Activated CD4-positive, CD25-positive, alpha-beta regulatory T cell treated with anti-CD3 and anti-CD28 coated beads, Interleukin-2, amount 50 U/mL, for 24 hours (primary cell): ENCODE data around the gene SHISA8.
A peak's percentile ranks its signal among the peaks of the same experiment; 100 is the strongest.

Experiments
- ATAC-seq, 2 donors: fragments of 150-1000 bp; cut with Tn5 transposase; one replicate each; pipeline ENCODE4 v1.10.0; 2021; ENCODE audit warnings: mild to moderate bottlenecking in 1 of 2, moderate library complexity in 1 of 2

The SHISA8 gene

DNA sequence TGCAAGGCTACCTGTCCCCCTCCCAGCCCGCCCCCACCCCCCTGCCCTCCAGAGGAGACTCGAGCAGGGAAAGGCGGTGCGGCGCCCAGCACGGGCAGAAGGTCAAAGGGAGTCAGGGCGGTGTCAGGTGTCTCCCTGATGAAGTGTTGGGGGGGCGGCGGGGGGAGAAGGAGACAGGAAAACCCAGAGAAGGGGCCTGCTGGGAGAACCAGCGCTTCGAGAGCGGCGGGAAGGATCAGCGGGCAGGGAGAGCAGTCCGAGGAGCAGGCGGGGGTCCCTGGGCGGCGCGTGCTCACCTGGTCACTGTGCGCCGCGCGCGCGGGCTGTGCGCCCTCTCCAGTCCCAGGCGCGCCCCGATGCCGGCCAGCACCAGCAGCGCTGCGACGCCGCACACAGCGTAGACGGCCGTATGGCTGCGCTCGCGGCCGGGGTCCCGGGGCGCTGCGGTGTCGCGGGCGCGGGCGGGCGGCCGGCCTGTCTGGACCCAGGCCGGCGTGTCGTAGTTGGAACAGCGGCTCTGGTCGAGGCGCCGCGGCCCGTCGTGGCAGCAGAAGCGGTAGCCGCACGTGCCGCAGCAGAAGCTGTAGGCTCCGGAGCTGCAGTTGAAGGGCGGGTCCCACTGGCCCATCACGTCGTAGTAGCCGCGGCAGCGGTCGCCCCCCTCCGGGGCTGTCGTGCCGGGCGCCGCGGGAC, 886 bp downstream of the SHISA8 start:
- ATAC-seq = no peak

DNA sequence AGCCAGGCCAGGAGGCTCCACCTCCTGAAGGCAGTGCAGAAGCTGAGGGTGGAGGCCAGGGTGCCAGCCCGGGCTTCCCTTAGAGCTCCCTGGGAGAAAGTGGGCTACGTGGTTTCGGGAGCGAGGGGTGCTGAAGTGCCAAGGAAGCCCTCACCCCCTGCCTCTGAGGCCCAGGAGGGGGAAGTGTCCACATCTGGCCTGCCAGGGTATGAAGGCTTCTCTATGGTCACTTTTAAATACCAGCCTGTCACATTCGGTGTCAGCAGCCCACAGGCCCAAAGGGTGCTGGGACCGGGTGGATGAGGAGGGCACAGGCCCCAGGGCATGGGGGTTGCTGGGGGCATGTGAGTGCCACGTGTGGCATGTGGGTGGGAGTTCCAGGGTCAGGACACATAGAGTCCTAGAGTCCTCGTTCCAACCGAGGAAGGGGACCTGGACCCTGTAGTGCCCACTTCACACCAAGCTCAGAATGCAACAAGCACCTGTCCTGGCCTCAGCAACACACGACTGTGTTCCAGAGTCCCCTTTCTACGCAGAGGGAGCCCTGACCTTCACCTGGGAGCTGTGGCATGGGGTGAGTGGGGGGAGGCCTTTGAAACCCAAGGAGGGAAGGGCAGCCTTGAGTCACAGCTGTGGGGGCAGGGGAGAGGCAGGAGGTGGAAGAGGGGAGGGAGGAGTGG, 1.7 kb downstream of the SHISA8 start:
- ATAC-seq = no peak

- no peak for ATAC-seq
Observed at GRCh38 chr22:41912338-41913039, 2.4 kb downstream of the SHISA8 start.

GRCh38 chr22:41911001-41911611, 3.8 kb downstream of the SHISA8 start:
- ATAC-seq = peak in 1 of 2 donors; percentile 21

GRCh38 chr22:41910050-41911000, 4.5 kb downstream of the SHISA8 start:
- ATAC-seq = peak; percentile 23 to 42

DNA sequence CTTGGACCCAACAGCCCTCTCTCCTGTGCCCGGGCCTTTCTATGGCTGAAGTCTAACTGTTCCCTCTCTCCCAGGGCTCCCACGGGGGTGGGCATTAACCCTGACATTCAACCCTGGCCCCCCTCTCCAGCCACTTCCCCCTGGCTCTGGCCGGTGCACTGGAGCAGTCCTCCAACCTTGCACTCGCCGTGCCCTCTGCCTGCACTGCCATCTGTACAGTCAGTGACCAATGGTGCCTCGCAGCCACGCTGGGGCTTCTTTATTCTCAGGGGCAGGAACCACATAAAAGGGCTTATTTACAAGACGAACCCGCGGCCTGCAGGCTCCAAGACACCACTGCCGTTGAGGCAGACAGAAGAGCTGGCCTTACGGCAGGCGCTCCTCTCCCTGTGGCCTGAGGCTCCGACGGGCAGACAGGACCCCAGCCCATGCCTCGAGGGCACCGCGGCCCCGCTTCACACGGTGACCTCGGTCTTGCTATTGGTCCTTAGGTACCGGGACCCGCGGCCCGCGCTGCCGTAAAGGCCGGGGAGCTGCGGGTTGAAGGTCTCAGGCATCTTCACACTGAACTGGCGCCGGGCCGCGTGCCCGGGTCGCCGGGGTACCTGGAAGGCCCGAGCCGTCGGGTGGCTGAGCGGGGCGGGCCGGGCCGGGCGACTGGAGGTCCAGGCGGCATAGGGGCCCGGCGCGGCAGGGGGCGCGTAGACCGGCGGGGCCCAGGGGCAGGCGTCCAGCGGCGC, 5.4 kb downstream of the SHISA8 start:
- no peak for ATAC-seq

DNA sequence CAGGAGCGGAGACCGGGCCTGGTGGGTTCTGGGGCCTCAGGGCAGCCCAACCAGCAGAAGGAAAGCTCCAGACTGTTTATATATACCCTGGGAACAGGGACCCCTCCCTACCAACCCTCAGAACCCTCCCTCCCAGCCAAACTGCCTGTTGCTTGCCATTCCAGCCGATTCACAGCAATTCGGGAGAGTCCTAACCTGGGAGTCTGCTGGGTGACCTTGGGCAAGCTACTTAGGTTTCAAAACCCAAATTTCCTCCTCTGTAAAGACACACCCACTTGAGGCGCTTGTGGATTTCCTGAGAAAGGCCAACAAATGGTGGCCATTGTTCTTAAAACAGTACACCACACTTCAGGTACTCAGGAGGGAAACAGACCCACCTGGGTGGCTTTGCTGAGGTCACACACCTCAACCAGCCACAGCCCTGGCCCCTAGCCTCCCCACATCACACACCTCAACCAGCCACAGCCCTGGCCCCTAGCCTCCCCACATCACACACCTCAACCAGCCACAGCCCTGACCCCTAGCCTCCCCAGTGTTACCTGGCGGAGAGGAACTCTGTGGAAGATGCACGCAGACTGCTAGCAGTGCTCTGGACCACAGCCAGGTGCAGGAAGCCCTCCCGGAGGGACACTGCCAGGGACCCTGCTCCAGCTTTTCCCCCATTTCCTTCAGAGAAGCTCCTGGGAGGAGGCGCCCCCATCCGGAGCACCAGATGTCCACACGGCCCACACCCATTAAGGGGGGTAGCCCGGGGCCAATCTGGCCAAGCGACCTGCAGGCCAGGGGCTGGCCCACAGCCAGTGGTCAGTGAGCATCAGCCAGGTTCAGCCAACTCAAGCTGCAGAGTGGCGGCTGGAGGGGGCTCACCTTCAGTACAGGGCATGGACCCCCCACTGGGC, 6.2 kb downstream of the SHISA8 start:
- peak in 1 of 2 donors; percentile 10 for ATAC-seq

- ATAC-seq = no peak
Observed at GRCh38 chr22:41907436-41908401, 7.2 kb downstream of the SHISA8 start.

GRCh38 chr22:41906822-41907221, 8.1 kb downstream of the SHISA8 start:
- no peak for ATAC-seq

DNA sequence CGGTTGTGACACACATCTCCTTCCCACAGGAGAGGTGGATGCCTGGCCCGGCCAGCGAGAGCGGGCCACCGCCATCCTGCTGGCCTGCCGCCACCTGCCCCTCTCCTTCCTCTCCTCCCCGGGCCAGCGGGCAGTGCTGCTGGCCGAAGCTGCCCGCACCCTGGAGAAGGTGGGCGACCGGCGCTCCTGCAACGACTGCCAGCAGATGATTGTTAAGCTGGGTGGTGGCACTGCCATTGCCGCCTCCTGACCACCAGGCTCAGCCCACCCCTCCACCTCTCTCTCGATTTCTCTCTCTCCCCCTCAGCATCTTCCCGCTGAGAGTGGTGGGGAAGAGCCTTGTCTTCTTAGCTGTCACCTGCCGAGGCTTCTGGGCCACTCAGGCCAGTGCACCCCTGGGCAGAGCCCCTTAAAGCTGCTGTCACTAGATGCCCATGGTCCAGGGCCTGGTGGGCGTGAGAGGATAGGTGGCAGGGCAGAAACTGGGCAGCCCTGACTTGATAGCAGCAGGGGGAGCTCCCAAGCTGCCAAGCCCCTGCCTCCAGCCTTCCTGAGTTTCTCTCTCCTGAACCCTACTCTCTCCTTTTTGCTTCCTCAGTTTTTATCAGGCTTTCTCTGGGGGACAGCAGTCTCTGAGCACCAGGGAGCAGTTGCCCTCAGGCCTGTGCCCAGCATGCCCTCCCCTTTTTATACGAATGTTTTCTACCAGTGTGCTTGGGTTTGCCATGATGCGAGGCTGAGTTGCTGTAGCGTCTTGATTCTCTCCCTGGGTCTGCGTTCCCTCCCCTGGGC, 9.3 kb downstream of the SHISA8 start:
- no peak for ATAC-seq

DNA sequence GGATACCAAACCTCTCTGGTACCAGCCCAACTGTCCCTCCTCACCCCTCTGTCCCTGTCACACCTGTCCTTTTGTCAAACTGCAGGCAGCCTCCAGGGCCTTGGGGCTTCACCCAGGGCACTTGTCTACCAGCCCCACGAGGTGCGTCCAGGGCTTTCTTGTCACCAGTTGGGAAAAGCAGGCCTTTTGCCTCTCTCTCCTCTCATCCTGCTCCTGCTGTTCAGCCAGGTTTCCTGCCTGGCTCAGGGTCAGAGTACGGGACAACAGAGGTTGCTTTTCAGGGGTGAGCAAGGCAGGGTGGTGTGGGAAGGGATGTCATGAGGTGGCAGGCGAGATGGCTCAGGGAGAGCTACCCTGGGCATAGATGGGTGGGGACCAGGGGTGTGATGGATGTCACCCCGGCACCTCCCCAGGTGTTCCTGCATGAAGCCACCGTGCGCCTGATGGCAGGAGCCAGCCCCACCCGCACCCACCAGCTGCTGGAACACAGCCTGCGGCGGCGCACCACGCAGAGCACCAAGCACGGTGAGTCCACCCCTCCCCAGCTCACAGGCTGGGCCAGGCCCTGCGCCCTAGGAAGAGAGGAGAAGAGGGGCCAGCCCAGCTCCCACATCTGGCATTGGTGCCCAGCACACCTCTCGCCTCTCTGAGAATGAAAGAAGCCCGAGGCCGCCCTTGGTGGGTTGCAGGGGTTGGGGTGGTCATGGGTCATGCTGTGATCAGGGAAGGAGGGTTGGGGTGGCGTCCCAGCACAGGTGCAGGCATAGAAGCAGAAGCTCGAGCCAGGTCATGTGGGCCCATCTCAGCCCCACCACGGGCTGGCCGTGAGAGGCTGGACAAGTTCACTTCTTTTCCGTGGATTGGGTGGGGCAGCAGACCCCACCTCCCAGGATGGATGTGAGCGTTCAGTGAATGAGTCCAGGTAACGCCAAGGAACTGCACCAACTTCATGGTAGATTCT, 10.1 kb downstream of the SHISA8 start:
- ATAC-seq = no peak

- no peak for ATAC-seq
Observed at GRCh38 chr22:41902932-41903421, 11.9 kb downstream of the SHISA8 start.

- no peak for ATAC-seq
Observed at GRCh38 chr22:41902016-41902415, 12.9 kb downstream of the SHISA8 start.

DNA sequence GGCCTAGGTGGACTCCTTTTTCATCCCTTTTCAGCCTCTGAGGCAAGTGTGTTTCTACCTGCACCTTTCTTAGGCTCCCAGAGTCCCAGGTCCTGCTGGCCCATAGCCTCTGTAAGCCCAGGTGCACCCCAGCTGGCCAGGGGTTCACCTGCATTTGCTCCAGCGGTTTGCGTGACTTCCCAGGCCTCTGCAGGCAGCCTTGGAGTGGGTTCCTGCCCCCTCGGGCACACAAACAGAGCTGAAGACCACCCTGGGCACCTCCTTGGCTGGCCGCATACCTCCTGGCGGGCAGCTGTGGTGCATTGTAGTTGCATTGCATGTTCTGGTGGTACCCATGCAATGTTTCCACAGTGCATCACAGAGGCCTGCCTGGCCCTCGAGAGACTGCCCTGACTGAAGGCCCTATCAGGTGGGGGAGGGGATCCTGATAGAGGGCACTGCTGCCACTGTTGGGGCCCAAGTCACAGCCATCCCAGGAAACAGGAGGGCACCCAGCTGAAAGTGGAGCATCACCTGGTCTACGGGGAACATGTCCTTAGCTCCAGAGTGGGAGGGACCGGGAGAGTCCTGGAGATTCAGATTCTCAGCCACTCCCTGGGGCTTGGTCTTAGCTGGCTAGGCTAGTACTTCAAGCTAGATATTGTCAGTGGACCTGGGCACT, 14.1 kb downstream of the SHISA8 start:
- ATAC-seq = no peak

- no peak for ATAC-seq
Observed at GRCh38 chr22:41899992-41900651, 14.8 kb downstream of the SHISA8 start.

DNA sequence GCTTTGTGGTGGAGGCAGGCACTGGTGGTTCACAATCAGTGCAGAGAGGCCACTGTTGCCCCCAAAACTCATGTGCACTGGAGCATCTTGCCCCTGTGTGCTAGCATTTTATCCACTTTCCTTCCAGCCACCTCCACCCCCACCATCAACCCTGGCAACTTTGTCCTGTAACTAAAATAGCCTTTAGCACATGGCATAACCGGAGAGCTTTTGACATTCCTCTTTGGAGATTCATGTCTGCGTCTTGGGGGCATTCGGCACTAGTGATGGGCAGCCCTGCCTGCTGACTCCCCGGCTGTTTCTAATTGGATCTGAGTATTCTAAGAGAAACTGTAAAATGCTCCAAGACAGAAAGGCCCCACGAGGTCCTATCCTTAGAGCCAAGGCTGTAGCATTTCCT, 15.8 kb downstream of the SHISA8 start:
- ATAC-seq = no peak
